HG03342 (cell line): ENCODE data around the gene ACBD7.

ENCODE experiments used
- ATAC-seq: cut with Tn5 transposase; IDR thresholded peaks from one replicate; pipeline ENCODE4 v1.9.1; 2021; ENCODE audit warnings: mild to moderate bottlenecking, moderate library complexity; ENCODE audit not compliant: unreplicated experiment

Gene ACBD7

GRCh38 chr10:15088428-15089261, at the start of gene ACBD7:
Gene ACBD7, minus strand, starts transcription at chr10:15088776. Its CDS starts 48 bp downstream, at chr10:15088728.
- peak; percentile 100 for ATAC-seq

DNA sequence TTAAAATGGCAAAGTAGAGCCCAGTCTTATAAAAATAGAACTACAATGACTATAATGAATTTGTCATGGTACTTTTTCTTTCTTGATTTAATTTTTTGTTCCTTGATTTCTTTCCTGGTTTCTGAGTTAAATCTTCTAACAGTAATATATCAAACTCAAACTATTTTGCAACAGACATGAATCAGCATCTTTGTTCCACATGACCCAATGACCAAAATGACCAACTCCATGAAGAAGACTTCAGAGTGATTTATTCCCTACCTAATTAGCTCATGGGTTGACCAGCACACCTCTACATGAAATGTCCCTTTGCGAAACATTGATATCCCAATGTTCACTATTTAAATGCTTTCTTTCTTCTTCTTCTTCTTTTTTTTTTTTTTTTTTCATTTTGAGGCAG, 49.1 kb upstream of the ACBD7 start:
- no peak for ATAC-seq

DNA sequence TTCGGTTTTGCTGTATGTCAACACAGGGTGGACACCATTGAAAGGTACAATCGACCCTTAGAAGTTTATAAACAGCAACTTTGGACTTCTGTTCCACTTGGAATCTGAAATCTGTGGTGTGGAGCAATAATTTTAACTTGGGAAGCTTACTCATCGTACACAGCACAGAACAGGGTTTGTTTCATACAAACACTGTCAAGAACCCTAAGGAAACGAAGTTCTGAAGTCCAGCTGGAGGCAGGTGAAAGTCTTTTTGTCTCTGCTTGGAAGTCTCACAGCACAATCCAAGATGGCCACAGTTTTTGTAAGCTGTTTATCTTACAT, 48.4 kb upstream of the ACBD7 start:
- no peak for ATAC-seq

GRCh38 chr10:15136129-15137035, 47.8 kb upstream of the ACBD7 start:
- no peak for ATAC-seq

DNA sequence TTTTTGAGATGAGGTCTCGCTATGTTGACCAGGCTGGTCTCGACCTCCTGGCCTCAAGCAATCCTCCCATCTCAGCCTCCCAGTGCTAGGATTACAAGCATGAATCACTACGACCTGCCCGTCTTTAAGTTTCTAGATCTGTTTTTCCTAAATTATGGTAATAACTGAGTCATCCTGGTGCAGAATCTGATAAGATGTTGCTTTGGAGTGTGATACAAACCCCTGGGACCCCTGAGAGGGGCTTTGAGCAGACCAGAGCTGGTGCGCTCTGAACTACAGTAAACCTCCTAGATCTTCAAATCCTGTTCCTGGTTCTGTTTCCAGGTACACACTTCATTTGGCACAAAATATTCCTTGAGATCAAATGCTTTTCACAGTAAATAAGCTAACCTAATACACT, 42.8 kb upstream of the ACBD7 start:
- no peak for ATAC-seq

- ATAC-seq, result no peak
Measured at GRCh38 chr10:15124908-15125307, 36.3 kb upstream of the ACBD7 start.

DNA sequence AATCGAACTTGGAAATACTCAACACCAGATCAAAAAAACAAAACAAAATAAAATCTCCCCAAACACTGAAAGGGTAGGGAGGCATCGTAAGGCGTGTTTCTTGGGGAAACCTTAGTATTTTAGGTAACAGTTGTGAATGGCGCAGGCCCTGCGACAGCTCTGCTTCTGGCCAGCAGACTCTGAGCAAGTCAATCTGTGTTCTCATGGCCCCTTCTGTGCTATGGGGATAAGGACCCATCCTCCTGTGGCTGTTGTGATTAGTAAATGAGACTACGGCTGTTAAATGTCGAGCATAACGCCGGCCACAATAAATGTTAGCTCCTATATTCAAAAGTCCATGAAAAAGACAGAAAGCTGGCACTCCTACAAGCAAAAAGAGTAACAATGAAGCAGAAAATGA, 35.6 kb upstream of the ACBD7 start:
- ATAC-seq, result no peak

- ATAC-seq, result no peak
Measured at GRCh38 chr10:15123749-15124184, 35.2 kb upstream of the ACBD7 start.

- peak; percentile 80 for ATAC-seq
Measured at GRCh38 chr10:15122477-15123030, 34.0 kb upstream of the ACBD7 start.

GRCh38 chr10:15121707-15122106, 33.1 kb upstream of the ACBD7 start:
- no peak for ATAC-seq

- ATAC-seq, result no peak
Measured at GRCh38 chr10:15120523-15120922, 31.9 kb upstream of the ACBD7 start.

DNA sequence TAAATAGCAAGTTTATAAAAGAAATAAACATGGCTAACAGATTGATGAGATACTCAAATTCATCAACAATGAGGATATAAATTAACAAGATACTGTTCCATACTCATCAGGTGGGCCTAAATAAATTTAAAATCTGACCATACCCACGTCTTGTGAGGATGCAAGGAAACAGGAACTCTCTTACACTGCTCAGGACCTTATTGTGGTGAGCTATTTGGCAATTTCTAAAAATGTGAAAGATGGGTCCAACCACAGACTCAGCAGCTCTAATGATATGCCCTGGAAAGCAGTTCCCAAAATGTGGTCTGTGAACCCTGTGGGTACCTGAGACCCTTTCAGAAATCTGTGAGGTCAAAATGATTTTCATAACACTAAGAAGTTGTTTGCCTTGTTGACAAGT, 30.0 kb upstream of the ACBD7 start:
- no peak for ATAC-seq

- ATAC-seq, result no peak
Measured at GRCh38 chr10:15116225-15116624, 27.6 kb upstream of the ACBD7 start.

GRCh38 chr10:15113766-15114165, 25.2 kb upstream of the ACBD7 start:
- ATAC-seq, result no peak

GRCh38 chr10:15112657-15113056, 24.1 kb upstream of the ACBD7 start:
- ATAC-seq, result no peak

- ATAC-seq, result peak; percentile 77
Measured at GRCh38 chr10:15106352-15107013, 17.9 kb upstream of the ACBD7 start.

- ATAC-seq, result no peak
Measured at GRCh38 chr10:15103513-15103912, 14.9 kb upstream of the ACBD7 start.

DNA sequence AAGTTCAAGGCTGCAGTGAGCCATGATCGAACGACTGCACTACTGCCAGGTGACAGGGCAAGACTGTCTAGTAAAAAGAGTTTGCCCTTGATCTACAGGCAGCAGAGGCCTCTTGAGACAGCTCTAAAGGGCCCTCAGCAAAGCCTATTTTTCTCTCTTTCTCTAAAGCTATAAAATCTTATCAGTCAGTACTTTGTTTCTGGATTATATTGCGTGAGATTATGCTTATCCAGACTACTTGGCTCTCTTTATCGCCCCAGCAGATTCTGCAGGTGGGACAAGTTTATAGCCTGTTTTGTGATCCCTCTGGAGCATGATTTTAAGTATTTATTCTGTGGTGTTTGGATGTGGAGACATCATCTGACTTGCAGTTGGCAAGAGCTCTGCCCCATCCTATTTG, 11.3 kb upstream of the ACBD7 start:
- ATAC-seq, result no peak

DNA sequence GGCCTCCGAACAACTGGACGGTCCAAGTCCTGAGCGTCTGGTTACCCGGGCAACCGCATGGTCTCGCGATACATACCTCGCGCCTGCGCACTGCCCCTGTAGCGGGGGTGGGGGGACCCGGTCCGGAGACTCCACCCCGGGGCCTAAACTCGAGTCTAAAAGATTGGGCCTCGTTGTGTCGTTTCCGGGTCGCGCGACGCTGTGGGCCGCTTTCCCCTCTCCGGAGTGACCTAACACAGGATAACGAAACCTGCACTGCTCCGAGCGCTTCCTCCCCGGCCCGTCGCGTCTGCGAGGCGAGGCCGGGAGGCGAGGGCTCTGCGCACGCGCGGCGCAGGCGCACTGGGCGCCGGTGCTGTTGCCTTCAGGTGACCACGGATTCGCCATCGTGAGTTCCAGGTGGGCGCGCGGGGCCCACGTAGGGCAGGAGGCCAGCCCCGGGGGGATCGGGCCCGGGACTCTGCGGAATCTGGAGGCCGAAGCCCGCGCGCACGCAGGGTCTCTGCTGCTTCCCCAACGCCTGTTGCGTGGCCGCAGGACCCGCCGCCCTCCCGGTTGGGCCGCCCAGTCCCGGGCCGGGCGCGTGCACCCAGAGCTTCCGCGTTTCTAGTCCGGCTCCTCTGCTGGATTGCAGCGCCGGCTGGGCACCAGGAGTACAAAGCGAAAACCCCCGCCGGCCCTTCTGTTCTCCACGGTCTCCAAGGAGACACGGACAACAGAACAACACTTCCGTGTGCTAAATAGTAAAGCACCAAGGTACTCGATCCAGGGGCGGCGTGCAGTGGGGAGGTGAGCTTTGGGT, 8.6 kb upstream of the ACBD7 start, which contains the start of gene RPP38:
TSS of gene RPP38 (plus strand) at position 345 of the 802 bp plus-strand sequence. CDS start 5,960 bp downstream, outside the sequence.
- peak; percentile 77 for ATAC-seq

DNA sequence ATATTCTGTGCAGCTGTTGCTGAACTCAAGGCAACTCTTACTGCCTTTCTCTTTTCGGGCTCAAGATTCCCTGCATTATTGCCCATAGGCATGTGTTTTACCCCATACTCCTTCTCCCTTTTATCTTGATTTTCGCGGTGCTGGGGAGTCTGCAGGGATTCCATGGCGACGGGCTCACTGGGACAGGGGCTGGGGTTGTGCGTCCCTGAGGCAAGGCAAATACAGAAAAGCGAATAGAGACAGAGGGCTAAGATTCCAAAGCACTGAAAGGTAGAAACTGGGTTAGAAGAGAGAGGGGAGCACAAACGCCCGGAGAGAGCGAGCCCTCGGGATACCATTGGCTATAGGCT, 8.1 kb upstream of the ACBD7 start:
- peak; percentile 20 for ATAC-seq
